GM18868 (cell line): ENCODE measurements around the gene MCF2L2.

Experiments
- ATAC-seq: cut with Tn5 transposase; IDR thresholded peaks from one replicate; pipeline ENCODE4 v1.9.1; 2021; ENCODE audit warnings: mild to moderate bottlenecking, moderate library complexity; ENCODE audit not compliant: unreplicated experiment

Gene MCF2L2

DNA sequence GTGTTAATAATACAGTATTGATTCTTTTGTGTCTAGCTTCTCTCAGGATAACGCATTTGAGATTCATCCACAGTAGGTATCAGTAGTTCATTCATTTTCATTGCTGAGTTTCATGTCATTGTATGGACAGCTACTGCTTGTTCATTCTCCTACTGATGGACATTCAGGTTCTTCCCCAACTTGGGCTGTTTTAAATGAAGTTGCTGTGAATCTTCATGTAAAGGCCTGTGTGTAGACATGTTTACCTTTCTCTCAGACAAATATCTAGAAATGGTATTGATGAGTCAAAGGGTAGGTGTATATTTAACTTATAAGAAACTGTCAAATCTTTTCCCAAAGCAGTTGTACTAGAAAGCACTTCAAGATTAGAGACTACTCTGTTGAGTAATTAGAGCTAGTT is 26.7 kb downstream of the MCF2L2 start:
- no peak for ATAC-seq

DNA sequence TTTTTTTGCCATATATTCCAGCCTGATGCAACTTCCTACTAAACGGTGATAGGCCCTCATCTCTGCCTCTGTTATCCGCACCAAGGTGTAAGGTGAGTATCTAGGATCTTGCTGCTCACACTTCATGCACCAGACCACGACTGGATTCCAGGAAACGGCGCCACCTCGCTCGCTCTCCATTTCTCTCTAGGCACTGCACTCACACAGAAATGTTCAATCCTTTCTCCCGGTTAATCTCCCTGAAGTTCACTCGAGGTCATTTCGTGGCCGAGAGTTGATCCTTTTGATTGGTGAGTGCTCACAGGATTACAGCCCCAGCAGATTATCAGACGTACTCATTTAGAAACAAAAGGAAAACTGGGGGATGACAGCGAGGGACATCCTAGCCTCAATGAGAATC is 28.1 kb downstream of the MCF2L2 start:
- ATAC-seq = no peak

DNA sequence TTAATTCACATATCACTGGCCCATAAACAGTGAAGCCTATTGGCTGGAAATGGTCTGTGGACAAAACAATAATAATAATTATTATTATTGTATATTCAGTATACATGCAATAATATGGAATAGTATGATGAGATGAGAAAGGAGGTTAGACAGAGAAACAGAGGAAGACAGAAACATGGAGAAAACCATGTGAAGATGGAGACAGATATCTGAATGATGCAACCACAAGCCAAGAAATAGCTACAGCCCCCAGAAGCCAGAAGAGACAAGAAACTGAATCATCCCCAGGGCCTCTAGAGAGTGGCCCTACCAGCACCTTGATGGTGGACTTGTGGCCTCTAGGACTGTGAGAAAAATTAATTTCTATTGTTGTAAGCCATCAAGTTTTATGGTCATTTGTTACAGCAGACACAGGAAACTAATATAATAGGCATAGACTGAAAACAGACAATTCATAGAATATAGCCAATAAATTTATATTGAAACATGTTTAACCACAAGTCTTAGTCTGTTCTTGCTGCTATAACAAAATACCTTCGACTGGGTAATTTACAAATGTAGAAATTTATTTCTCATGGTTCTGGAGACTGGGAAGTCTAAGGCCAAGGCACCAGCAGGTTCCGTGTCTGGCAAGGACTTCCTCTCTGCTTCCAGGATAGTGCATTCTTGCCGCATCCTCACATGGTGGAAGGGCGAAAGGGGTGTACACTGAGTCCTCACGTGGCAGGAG is 31.6 kb downstream of the MCF2L2 start:
- ATAC-seq = no peak

DNA sequence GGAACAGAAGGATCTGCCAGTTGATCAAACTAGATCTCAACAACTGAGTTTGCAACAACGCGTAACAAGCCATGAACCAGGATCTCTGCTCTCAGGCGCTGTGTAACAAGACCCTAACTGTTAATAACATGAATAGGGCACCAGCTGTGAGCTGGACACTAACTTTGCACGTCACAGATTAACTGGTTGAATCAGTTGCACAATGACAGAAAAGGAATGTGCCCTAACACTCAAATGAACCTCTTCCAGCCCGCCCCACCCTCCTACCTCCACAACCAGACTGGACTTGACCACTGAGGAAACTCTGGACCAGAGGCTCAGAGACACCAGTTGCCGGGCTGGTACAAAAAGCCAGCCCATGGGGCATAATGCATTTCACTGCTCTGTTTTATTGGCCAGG is 34.3 kb downstream of the MCF2L2 start:
- ATAC-seq = no peak

DNA sequence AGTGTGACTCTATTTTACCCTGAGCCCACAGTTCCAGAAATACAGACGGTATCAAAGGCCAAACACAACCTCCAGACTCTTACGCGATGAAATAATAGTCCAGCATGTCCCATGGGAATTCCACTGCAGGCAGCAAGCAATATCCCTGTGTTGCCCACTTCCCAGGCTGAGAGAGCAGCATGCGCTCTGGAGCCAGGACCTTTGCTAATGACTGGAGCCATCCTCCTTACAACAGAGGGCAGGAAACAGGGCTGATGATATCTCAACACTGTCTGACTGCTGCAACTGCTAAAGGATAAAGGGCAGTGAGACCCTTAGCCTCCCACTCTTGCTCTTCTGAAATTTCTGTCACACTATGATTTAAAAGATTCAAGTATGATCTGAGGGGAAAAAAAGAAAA is 34.8 kb downstream of the MCF2L2 start:
- no peak for ATAC-seq

DNA sequence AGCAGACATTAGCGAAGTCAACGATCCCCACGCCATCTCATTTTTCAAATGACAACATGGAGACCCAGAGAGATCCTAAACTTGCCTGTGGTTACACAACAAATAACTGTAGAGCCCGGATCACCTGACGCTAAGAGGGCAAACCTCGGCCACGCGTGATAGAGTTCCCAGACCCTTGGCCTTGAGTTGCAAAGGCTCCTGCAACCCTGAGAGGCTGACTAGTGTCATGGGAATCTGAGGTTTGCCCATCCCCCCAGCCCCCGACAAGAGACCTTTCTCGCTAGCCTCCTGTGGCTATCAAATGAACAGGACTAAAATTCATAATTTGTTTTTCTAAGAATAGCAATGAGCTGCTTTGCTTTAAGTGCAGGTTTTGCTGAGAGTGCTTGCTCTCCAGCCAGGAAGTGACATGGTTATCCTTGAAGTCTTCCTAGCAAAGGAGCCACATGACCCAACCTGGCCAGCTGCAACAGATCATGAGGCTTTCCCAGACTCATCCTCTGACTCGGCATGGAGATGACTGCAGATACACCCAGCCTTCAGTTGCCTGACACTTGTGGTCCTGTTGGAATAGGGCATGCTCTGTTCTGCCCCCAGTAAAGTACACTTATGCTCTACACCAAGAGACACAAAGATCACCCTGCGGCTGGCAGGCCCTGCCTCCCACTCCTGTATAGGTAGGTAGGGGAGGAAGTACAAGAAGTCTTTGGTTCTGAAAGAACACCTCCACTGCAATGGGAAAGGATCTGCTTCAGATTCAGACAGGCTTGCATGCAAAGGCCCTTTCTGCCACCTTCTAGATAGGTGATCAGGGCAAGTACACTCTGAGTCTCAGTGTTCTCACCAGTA is 36.0 kb downstream of the MCF2L2 start:
- no peak for ATAC-seq

DNA sequence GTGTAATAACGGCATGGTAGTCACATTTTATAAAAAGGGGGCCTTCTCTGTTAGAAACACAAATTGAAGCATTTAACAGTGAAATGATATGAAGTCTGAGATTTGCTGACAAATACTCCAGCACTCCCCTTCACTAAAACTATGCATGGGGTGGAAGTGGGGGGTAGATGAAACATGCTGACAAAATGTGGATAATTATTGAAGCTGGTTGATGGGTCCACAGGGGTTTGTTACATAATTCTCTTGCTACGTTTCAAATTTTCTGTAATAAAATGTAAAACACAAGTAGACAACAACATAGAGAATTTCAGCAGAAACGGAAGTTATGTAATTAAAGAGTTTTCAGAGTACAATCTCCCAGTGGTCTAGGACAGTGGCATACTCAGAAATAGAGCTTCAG is 37.0 kb downstream of the MCF2L2 start:
- ATAC-seq = no peak

DNA sequence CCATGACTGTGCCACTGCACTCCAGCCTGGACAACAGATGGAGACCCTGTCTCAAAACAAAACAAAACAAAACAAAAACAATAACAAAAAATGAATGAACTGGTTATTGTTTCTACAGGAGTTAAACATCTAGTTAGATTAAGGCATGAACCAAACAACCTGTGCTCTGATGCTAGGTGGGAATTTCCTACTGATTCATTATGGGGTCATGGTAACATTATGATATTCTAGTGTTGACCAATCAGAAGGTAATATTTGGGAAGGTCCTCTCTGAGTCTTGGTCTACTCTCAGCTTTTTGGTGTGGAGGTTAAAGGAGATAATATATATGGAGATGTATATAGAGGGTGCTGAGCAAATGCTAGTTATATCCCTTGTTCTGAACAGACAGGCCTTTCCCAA is 37.6 kb downstream of the MCF2L2 start:
- ATAC-seq = no peak

DNA sequence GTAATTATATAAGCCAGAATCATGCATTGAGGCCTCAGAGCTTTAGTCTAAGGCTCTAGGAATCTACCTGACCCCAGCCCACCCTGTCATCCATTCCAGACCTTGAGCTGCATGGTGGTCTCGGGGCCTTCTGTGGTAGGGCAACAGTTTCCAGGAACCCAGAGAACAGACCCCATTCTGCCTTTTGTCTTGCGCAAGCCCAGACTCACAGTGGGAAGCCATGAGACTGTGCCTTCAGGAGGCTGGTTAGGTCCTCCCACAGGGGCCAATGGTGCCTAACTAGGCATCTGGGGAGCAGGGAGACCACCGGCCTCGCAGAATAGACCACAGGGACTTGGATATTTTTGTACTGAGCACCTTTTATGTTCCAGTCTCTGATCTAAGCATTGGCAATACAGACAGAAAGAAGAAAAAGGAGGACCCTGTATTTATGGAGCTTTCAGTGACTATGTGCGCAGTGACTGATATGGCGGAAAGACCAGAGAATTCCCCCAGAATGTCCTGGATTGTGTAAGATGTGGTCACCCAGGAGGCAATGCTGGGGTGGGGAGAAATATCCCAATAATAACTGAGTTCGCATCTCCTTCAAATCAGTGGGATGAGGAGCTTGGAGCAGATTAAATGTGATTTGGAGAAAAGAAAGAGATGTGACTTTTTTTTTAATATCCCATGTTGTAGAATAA is 40.1 kb downstream of the MCF2L2 start:
- ATAC-seq = no peak

DNA sequence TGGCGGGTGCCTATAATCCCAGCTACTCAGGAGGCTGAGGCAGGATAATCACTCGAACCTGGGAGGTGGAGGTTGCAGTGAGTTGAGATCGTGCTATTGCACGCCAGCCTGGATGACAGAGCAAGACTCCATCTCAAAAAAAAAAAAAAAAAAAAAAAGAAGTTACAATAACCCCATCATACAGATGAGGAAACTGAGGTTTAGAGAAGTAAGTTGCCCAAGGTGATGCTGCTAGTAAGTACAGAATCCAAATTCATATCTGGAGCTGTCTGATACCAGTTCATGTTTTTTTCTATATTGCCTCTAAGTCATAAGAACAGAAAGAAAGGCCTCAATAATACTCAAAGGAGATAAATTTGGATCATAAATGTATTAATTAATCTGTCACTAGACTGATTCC is 40.6 kb downstream of the MCF2L2 start:
- ATAC-seq = no peak

DNA sequence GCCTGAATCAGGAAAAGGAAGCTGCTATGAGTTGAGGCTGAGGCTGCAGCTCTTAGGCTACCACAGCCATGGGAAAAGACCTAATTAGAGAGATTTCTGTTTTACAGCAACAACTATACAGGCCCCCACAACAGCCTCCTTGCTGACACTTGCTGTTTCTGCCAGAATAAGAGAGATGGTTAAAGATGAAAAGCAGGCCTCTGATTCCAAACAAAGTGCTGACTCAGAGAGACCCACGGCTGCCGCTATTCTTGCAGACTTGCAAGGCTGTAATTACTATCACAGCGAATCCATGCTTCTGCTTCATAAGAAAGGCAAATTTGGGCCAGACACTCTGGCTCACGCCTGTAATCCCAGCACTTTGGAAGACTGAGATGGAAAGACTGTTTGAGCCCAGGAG is 41.8 kb downstream of the MCF2L2 start:
- ATAC-seq = no peak

DNA sequence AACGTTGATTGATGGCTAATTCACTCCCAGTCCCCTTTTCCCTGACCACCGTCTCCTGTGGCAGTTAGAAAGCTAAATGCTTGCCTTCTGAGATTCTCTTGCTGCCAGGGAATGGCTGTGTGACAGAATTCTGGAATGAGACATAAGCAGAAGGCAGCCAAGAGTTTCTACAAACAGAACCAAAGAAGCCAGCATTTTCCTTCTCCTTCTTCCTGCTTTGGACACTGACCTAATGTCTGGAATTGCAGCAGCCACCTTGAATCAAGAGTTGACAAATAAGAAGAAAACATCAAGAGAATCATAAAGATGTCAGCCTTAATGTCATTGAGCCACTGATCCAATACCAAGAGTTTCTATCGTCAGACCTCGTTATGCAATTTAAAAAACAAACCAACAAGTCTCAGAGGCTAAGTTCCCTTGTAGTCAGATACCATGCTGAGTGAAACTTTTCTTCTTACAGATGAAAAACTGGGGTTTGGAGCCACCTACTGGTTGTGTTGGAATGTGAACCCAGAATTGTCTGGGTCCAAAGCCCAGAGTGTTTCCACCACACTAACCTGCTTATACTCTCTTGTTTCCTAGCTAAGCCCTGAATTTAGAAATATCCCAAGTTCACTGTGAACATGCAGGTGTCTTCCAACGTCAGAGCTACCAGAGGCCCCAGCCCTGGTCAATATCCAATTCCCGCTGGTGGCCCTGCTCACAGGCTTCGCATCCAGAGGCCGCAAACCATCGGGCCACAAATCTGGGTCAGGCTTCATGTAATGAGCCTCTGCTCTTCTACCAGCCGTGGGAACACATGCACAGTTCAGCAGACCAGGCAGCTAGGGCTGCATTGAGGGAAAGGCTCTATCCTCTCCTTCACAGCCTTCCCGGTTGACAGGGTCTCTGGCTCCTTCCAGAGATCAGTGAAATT is 42.5 kb downstream of the MCF2L2 start:
- peak; percentile 60 for ATAC-seq

DNA sequence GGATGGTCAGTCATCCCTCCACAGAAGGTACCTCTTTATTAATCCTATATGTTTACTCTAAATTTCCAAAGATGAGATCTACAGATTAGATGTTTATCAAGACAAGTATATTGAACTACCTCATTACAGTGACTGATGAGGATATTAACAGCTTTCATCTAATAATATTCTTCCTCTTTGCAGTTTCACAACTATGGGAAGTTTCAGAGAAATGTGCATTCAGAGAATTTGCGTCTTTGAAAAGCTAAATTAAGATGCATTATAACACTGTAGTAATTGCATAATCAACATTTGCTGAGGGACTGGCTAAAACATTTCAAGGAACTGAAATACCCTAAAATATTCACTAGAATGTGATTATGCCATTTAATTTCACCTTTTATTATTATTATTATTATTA is 46.7 kb downstream of the MCF2L2 start:
- ATAC-seq = no peak

DNA sequence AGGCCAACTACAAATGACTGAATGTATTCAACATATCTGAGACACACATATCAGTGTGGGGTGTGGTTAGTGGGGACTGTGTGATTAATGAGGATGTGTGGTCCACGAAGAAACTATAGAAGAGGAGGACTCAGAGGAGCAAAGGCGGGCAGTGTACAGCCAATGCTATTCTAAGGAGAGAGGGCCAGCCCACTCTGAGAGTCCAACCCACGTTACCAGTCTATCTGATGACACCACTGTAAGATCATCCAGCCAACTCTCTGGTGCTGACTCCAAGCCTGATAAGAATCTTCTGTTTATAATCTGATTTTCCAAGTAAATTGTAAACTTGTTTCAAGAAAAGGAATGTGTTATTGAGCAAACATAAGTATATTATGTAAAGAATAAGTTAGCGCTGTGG is 47.2 kb downstream of the MCF2L2 start:
- ATAC-seq = no peak

DNA sequence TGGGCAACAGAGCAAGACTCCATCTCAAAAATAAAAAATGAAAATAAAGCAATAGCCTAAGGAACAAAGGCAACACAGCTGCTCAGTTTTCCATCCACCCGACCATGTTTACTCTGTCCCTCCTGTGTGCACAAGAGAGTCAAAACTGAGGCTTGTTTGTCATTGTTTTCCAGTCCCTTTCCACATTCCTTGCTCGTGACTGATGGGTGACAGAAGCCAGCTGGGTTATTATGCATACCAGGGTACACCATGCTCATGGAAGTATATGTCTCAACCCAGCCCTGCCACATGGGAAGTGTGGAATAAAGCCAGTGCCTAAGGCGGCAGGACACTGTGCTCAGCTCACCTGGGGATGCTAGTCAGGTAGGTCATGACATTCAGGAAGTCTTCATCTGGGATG is 49.5 kb downstream of the MCF2L2 start:
- no peak for ATAC-seq

DNA sequence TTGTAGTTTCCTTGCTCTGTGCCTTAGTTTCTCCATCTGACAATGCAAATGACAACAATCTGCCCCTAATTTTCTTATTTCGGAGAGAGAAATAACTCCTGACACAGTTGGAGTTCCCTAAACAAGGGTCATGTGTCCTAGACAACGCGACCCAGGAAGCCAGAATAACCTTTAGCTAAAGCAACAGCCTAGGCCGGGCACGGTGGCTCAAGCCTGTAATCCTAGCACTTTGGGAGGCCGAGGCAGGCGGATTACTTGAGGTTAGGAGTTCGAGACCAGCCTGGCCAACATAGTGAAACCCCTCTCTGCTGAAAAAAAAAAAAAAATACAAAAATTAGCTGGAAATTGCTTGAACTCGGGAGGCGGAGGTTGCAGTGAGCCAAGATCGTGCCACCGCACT is 49.9 kb downstream of the MCF2L2 start:
- ATAC-seq = no peak

DNA sequence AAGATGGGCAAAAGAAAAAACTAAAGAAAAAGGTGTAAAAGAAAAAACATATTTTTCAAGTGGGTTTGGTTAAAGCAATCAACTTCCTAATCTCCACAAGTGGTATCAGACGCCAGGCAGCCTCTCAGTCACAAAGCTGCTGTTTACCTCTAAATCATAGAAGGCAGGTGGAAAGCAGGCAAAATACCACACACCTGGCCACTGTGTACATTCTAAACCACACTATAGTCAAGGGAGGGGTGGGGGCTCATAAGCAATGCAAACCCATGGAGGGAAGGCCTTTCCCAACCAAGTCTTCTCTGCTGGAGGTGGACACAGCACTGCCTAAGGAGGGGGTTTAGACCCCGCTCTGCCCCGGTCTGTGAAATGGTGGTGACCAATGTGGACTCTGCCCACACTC is 50.4 kb downstream of the MCF2L2 start:
- no peak for ATAC-seq

DNA sequence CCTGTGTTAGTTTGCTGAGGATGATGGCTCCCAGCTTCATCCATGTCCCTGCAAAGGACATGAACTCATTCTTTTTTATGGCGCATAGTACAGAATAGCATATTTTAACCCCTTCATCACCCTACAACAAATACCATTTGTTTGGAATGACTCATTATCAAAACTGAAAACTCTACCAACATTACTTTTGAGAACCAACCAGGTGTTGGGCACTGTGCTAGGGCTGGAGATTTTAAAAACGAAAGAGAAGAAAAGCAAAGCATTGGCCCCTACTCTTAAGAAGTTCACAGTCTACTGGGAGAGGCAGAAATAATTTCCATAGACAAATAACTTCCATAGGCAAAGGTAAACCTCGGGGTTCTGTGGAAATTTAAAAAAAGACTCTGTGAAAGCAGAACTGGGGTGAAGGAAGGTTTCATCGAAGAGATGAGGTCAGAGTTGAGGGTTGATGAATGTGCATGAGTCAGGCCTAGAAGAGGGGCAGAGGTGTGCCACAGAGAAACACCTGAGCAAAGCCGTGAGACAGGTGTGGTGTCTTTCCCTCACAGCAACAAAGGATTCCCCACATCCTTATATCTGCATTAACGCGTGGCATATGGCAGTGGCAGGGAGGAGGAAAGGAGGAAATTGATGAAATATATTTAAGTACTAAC is 51.0 kb downstream of the MCF2L2 start:
- ATAC-seq = peak; percentile 68

DNA sequence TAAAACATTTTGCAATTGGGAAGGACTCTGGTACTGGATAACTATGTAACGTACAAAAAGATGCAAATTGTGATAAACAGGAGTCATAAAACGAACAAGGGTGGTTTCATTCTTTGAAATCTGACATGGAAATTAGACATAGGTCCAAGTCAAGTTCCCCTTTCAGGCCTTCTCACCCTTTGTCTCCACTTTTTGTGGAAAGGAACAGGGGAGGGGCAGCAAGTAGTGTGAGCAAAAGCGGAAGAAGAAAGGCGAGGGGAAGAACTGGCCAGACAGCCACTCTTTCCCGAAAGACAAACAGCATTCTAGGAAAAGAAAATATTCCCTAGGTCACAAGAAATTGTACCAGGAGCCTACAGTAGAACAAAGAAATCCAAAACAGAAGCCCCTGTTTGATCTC is 52.6 kb downstream of the MCF2L2 start:
- no peak for ATAC-seq

DNA sequence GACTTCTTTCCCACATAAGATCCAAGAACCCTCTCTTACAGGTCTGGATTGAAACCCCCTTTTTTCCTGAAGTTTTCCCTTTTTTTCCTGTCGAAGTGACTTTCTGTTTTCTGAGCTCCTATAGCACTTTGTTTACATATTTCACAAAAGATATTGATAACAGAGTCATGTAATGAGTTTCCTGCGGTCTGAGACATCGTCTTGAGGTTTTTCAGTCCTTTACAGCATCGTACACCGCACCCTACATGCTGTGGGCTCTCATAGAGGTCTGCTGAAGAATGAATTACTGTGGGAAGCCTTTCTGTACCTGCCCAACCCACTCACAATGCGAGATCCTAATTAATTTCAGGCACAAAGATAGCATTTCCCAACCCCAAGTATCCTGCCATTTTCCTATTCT is 53.1 kb downstream of the MCF2L2 start:
- ATAC-seq = no peak
